Neural cell (in vitro differentiated cells): Measurements from ENCODE around the gene TMOD2.

Source experiments
- EZH2 ChIP-seq: fragments of 200-600, 300-800 bp; shearing (Covaris generic), sonication (generic); IDR thresholded peaks from 2 replicates; pipeline ENCODE4 v1.6.1; 2014; ENCODE audit warnings: antibody characterized with exemption, low read length, borderline replicate concordance, mild to moderate bottlenecking; ENCODE audit not compliant: insufficient read depth, poor library complexity, severe bottlenecking
- MXI1 ChIP-seq: fragments of 450-650 bp; conservative IDR thresholded peaks from 2 replicates; pipeline ENCODE4 v1.6.1; 2014; ENCODE audit warnings: antibody characterized with exemption, mild to moderate bottlenecking; ENCODE audit not compliant: poor library complexity, severe bottlenecking
- POLR2AphosphoS5 ChIP-seq: IDR thresholded peaks from 2 replicates; pipeline ENCODE4 v1.6.1; 2012
- TF ChIP-seq, protein P1 (sequence below): fragments of 450-650 bp; IDR thresholded peaks from 2 replicates; pipeline ENCODE4 v1.5.1; 2014; ENCODE audit warnings: antibody characterized with exemption, mild to moderate bottlenecking, moderate library complexity; ENCODE audit not compliant: poor library complexity, severe bottlenecking

- TF ChIP-seq MXI1 (no peak), POLR2AphosphoS5 (no peak), EZH2 (no peak)
- TF ChIP-seq, protein P1, sequence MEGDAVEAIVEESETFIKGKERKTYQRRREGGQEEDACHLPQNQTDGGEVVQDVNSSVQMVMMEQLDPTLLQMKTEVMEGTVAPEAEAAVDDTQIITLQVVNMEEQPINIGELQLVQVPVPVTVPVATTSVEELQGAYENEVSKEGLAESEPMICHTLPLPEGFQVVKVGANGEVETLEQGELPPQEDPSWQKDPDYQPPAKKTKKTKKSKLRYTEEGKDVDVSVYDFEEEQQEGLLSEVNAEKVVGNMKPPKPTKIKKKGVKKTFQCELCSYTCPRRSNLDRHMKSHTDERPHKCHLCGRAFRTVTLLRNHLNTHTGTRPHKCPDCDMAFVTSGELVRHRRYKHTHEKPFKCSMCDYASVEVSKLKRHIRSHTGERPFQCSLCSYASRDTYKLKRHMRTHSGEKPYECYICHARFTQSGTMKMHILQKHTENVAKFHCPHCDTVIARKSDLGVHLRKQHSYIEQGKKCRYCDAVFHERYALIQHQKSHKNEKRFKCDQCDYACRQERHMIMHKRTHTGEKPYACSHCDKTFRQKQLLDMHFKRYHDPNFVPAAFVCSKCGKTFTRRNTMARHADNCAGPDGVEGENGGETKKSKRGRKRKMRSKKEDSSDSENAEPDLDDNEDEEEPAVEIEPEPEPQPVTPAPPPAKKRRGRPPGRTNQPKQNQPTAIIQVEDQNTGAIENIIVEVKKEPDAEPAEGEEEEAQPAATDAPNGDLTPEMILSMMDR: no peak
Observed at GRCh38 chr15:51750186-51750585, 1.2 kb upstream of the TMOD2 start.
